Right lobe of liver (tissue), 6 donors: ENCODE measurements around the gene PPP1R37. TPM values are rescaled to one million over a fixed set of nuclear protein-coding genes. Genes with fewer than 3 reads are reported as not detected.
A peak's percentile ranks its signal among the peaks of the same experiment; 100 is the strongest.
"Not testable (repeated sequence)": the region's sequence is repeated elsewhere in the genome, so short reads cannot be mapped to it uniquely, and the experiment has no call there.

ENCODE experiments used
- ATAC-seq, 4 donors: fragments of 200-7000 bp; cut with Tn5 transposase; one replicate each; pipeline ENCODE4 v1.9.1; 2020; ENCODE audit warnings: mild to moderate bottlenecking in 4 of 4, moderate library complexity in 4 of 4
- DNase-seq, 3 donors: peaks; one replicate each; pipeline ENCODE4 v3.0.0-alpha.2; 2020
- H3K27ac ChIP-seq, 3 donors: fragments of 200-600 bp; one replicate each; pipeline ENCODE4 v1.8.0; 2022
- H3K27me3 ChIP-seq, 2 donors: fragments of 200-600 bp; one replicate each; pipeline ENCODE4 v1.8.0; 2022
- H3K36me3 ChIP-seq, 4 donors: fragments of 200-600 bp; sonication (generic) in 1 of 4; one replicate each; pipeline versions ENCODE4 v1.5.1 to v1.8.0; 2017 to 2022; ENCODE audit warnings: control low read depth in 1 of 4
- H3K4me1 ChIP-seq, 4 donors: fragments of 200-600 bp; sonication (generic) in 1 of 4; one replicate each; pipeline versions ENCODE4 v1.5.1 to v1.8.0; 2017 to 2022; ENCODE audit warnings: control low read depth in 1 of 4
- H3K4me3 ChIP-seq, 3 donors: fragments of 200-600 bp; one replicate each; pipeline ENCODE4 v1.8.0; 2022
- H3K9me3 ChIP-seq, 4 donors: fragments of 200-600 bp; sonication (generic) in 1 of 4; one replicate each; pipeline versions ENCODE4 v1.5.1 to v1.8.0; 2017 to 2022; ENCODE audit warnings: control low read depth in 1 of 4
- POLR2A ChIP-seq: fragments of 450-650 bp; IDR thresholded peaks from one replicate; pipeline ENCODE4 v1.6.1; 2017; ENCODE audit warnings: antibody characterized with exemption, mild to moderate bottlenecking
- WGBS: methylation state at CpG from one replicate; pipeline ENCODE4 v1.1.6; 2018; ENCODE audit warnings: low coverage, low lambda C conversion rate; ENCODE audit not compliant: insufficient coverage; ENCODE audit errors: missing lambda C conversion rate; 5-methylcytosine and 5-hydroxymethylcytosine counted together
- intact Hi-C, 2 donors: fragments of 100-400 bp; cut with DNase I; formaldehyde crosslinking; loops; one replicate each; pipeline versions ENCODE4 v1.11.2 to v1.14.1; 2022
- total RNA-seq, 6 experiments: library from RNA; depleted of rRNA in 2 of 6; stranded (reverse); fragments of >200 nt in 2 of 6; fragmentation: NEBNext Ultra II Directional in 3 of 6; extraction: Animal tissue kit (Norgen Biotek cat#: 25700) in 3 of 6; gene quantifications; one replicate each; pipeline versions ENCODE4 v1.1.0 to v1.2.4, GENCODE V29; 2016 to 2023
- TF ChIP-seq, protein P1 (sequence below), 4 donors: fragments of 200-600 bp in 3 of 4; fragments of 450-650 bp in 1 of 4; IDR thresholded peaks; one replicate each; pipeline versions ENCODE4 v1.5.1 to v1.8.0; 2016 to 2022; ENCODE audit warnings: antibody characterized with exemption in 4 of 4, mild to moderate bottlenecking in 2 of 4
- donor health status: DM: no; HTN: yes; CAD: no.
- donor health status: DM: no; HTN: no; CAD: no.
- donor health status: DM: no; HTN: no; CAD: no.
- donor health status: DM: no; HTN: yes; CAD: no.
- donor health status: DM: no; HTN: yes; CAD: no.

PPP1R37 gene
- total RNA-seq, 6 experiments from 2014 or later, result 10.1 to 14.3 (median 11.0) TPM

DNA sequence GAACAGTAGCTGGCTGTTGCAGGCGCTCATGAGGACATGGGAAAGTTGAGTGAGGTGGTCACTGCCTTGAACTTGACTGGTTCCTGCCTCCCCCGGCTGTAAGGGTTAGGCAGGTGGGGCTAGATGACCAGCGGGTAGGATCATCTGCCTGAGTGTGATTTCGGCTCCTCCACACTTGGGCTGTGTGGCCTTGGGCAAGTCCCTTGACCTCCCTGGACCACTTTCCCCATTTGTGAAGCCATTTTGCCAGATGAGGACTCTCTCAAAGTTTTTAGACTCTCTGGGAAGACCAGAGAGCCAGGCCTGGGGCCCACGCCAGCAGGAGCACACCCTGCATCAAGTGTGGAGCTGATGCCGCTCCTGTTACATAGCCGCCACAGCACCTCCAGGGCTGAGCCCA, 9.5 kb downstream of the PPP1R37 start:
- H3K9me3 ChIP-seq, result no peaks in the 10 kb centered on the region
- TF ChIP-seq POLR2A, result no peak
- TF ChIP-seq, protein P1, sequence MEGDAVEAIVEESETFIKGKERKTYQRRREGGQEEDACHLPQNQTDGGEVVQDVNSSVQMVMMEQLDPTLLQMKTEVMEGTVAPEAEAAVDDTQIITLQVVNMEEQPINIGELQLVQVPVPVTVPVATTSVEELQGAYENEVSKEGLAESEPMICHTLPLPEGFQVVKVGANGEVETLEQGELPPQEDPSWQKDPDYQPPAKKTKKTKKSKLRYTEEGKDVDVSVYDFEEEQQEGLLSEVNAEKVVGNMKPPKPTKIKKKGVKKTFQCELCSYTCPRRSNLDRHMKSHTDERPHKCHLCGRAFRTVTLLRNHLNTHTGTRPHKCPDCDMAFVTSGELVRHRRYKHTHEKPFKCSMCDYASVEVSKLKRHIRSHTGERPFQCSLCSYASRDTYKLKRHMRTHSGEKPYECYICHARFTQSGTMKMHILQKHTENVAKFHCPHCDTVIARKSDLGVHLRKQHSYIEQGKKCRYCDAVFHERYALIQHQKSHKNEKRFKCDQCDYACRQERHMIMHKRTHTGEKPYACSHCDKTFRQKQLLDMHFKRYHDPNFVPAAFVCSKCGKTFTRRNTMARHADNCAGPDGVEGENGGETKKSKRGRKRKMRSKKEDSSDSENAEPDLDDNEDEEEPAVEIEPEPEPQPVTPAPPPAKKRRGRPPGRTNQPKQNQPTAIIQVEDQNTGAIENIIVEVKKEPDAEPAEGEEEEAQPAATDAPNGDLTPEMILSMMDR (IDR thresholded peaks at IDR 0.05), result no peak
- no peaks in the 10 kb centered on the region for H3K36me3 ChIP-seq
- H3K4me1 ChIP-seq, result peaks cover 0 to 4% (median 0%) of the 10 kb centered on the region in 4 donors
- intact Hi-C loops, result no loop called here
- H3K27me3 ChIP-seq, result no peaks in the 10 kb centered on the region
- DNase-seq (no peak), ATAC-seq (no peak)
- H3K27ac ChIP-seq, result no peak overlapping the region
- no peak overlapping the region for H3K4me3 ChIP-seq
- WGBS, result no CpG with 5 or more reads among the region's 7 CpGs

DNA sequence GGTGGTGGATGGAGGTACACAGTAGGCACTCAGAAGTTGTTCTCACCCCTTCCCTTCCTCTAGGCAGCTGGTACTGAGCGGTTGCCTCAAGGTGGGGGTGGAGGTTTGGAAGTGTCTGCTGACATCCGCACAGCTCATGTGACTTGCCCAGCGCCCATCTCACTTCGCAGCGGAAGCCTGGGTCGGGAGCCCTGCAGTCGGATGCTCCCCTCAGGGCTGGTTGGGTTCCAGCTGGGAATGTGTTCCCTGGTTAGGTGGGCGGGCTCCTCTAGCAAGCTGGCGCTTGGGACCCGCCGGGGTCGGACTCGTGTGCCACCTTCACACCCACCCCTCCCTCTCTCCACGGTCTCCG, 10.2 kb downstream of the PPP1R37 start:
- Histone ChIP-seq H3K4me1 (peaks cover 0 to 1% (median 0%) of the 10 kb centered on the region in 4 donors), H3K27me3 (no peaks in the 10 kb centered on the region), H3K27ac (no peak overlapping the region), H3K36me3 (no peaks in the 10 kb centered on the region), H3K9me3 (no peaks in the 10 kb centered on the region), H3K4me3 (no peak overlapping the region)
- DNase-seq, result no peak
- WGBS, result 37% methylated on average over 3 of the region's 15 CpGs
- TF ChIP-seq, protein P1 (IDR thresholded peaks at IDR 0.05), result no peak
- TF ChIP-seq POLR2A, result no peak
- intact Hi-C loops, result no loop called here
- peak; percentile 12 to 58 (median 31) for ATAC-seq

DNA sequence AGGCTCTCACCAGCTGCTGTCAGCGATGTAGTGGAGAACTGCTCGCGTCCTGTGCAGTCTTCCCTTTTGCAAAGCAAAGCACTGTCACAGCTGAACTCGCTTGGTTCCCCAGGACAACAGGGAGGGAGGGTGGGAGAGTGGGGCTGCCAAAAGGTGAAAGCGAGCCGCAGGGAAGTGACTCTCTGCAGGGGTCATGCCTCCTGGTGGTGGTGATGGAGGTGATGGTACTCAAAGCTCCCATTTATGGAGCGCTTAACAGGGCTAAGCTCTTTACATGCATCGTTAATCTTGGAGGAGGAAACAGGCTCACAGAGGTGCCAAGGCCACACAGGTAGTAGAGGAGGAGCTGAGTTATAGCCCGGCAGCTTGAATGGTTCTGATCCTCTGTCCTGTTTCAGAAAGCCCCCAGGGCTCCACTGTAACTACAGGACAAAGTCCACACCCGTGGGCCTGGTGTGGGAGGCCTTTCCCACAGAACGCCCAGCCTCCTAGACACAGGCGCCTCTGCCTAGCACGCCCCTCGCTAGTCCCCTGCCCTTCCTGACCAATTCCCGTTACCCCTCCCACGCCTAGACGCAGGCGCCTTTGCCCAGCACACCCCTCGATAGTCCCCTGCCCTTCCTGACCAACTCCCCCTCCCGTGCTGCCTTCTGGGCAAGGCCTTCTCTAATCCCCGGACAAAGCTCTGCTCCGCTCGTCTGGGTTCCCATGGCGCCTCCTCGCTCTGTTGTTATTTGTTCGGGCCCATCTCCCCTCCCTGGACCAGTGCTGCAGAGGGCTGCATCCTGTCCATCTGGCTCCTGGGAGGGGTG, 10.7 kb downstream of the PPP1R37 start:
- no peak for TF ChIP-seq POLR2A
- TF ChIP-seq, protein P1 (IDR thresholded peaks at IDR 0.05), result no peak
- Histone ChIP-seq H3K27me3 (no peaks in the 10 kb centered on the region), H3K4me1 (no peaks in the 10 kb centered on the region), H3K9me3 (no peaks in the 10 kb centered on the region), H3K4me3 (no peak overlapping the region), H3K36me3 (no peaks in the 10 kb centered on the region), H3K27ac (no peak overlapping the region)
- 59% methylated on average over 10 of the region's 26 CpGs for WGBS
- DNase-seq (no peak), ATAC-seq (peak in 2 of 4 donors; percentile 12 to 24)
- intact Hi-C loops, result no loop called here

- Histone ChIP-seq H3K36me3 (no peaks in the 10 kb centered on the region), H3K4me1 (no peaks in the 10 kb centered on the region)
These were observed 11.8 kb downstream of the PPP1R37 start for GRCh38 chr19:45104658-45105349.

DNA sequence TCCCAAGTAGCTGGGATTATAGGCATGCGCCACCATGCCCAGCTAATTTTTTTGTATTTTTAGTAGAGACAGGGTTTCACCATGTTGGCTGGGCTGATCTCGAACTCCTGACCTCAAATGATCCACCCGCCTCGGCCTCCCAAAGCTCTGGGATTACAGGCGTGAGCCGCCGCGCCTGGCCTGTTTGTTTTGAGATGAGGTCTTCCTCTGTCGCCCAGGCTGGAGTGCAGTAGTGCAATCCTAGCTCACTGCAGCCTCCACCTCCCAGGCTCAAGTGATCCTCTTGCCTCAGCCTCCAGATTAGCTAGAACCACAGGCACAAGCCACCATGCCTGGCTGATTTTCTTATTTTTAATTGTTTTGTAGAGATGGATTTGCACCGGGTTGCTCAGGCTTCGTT, 13.4 kb downstream of the PPP1R37 start:
- WGBS, result 99% methylated on average over 10 of the region's 11 CpGs
- ATAC-seq, H3K9me3 ChIP-seq, H3K27ac ChIP-seq, H3K36me3 ChIP-seq, intact Hi-C loops, H3K4me3 ChIP-seq, H3K4me1 ChIP-seq, H3K27me3 ChIP-seq, DNase-seq: not testable (repeated sequence)

More at GRCh38 chr19:45104658-45105349, 11.8 kb downstream of the PPP1R37 start:
- no peak overlapping the region for H3K27ac ChIP-seq
- no peaks in the 10 kb centered on the region for H3K27me3 ChIP-seq
- WGBS, result 72% methylated on average over 10 of the region's 16 CpGs
- DNase-seq, result no peak
- H3K9me3 ChIP-seq, result no peaks in the 10 kb centered on the region
- H3K4me3 ChIP-seq, result no peak overlapping the region
- TF ChIP-seq, protein P1 (IDR thresholded peaks at IDR 0.05), result no peak
- TF ChIP-seq POLR2A, result no peak
- no peak for ATAC-seq
- intact Hi-C loops, result no loop called here
